GM12865 (cell line): Measurements from ENCODE around the gene RASAL2.

Experiments used
- DNase-seq: peaks from one replicate; pipeline ENCODE4 v3.0.0; 2010; ENCODE audit warnings: low read depth
- H3K4me3 ChIP-seq: 2 replicates; pipeline ENCODE4 v1.5.1; 2011; ENCODE audit warnings: mild to moderate bottlenecking, low read depth, low read length, control low read depth
- TF ChIP-seq, protein P1 (sequence below): IDR thresholded peaks from 2 replicates; pipeline ENCODE4 v1.5.1; 2011; ENCODE audit warnings: low read length, control low read depth, low read depth, inconsistent platforms; ENCODE audit not compliant: insufficient read depth; ENCODE audit errors: missing control alignments

Gene RASAL2

DNA sequence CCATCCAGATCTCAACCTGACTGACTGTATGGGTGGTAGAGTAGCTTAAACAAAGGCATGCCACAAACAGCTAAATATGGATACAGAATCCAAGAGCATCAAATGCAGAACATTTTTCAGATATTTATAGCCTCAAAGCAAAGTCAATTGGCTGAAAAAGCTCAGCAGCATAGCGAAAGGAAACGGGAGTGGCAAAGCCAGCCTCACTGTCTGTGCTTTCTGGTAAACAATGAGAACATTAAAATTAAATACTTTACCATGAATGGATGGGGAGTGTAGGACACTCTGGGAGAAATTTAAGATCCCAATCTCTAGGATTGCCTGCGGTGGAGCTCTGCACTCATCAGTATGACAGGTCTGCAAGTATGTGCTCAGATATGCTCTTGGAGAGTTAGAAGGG, 4.4 kb downstream of the RASAL2 start:
- no peak for DNase-seq
- TF ChIP-seq, protein P1, sequence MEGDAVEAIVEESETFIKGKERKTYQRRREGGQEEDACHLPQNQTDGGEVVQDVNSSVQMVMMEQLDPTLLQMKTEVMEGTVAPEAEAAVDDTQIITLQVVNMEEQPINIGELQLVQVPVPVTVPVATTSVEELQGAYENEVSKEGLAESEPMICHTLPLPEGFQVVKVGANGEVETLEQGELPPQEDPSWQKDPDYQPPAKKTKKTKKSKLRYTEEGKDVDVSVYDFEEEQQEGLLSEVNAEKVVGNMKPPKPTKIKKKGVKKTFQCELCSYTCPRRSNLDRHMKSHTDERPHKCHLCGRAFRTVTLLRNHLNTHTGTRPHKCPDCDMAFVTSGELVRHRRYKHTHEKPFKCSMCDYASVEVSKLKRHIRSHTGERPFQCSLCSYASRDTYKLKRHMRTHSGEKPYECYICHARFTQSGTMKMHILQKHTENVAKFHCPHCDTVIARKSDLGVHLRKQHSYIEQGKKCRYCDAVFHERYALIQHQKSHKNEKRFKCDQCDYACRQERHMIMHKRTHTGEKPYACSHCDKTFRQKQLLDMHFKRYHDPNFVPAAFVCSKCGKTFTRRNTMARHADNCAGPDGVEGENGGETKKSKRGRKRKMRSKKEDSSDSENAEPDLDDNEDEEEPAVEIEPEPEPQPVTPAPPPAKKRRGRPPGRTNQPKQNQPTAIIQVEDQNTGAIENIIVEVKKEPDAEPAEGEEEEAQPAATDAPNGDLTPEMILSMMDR: no peak
- H3K4me3 ChIP-seq: no peak overlapping the region

DNA sequence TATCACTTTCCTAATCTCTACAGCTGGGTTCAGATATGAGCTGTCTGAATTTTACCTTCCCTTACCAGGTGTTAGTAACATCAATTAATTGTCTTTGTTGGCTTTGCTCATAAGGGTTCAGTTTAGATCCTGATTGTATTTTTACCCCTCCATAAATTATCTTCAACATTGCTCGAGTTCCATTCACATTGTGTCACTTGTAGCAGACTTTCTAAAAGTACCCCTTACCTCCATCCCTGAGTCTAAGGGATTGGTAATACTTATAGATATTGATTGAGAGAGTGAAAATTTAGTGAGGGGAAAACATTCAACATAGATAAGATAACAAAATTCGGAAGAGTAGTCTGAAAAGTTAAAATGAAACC, 7.3 kb downstream of the RASAL2 start:
- TF ChIP-seq, protein P1: no peak
- H3K4me3 ChIP-seq: no peak overlapping the region
- no peak for DNase-seq

DNA sequence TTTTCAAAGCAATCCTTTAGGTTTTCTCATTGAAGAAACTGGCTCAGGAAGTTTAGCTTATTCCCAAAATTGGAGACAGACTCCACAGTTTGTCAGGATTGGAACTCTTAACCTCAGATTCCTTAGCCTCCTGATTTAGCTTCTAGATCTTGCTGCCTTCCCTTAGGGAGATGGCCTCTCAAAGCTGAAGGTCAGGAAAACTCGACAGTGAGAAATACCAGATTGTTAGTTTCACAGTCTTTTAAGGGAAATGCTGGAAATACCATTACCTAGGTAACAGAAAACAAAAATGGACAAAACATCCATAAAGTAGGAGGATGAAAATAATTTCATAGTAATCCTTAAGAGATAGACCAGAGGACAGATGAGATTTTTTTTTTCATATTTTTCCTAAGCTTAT, 7.8 kb downstream of the RASAL2 start:
- DNase-seq: no peak
- TF ChIP-seq, protein P1: no peak
- H3K4me3 ChIP-seq: no peak overlapping the region

DNA sequence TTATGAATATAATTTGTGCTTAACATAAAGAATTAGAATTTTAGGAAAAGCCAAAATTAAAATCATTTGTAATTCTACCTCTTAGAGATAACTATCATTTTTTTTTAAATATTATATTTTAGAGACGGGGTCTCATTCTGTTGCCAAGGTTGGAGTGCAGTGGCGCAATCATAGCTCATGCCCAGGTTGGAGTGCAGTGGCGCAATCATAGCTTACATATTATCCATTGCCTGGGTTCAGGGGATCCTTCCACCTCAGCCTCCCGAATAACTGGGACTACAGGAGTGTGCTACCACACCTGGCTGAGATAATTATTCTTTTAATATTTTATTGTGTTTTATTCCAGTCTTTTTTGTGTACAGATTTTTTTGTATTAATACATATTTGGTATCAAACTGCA, 8.3 kb downstream of the RASAL2 start:
- TF ChIP-seq, protein P1: no peak
- no peak for DNase-seq
- H3K4me3 ChIP-seq: no peak overlapping the region

DNA sequence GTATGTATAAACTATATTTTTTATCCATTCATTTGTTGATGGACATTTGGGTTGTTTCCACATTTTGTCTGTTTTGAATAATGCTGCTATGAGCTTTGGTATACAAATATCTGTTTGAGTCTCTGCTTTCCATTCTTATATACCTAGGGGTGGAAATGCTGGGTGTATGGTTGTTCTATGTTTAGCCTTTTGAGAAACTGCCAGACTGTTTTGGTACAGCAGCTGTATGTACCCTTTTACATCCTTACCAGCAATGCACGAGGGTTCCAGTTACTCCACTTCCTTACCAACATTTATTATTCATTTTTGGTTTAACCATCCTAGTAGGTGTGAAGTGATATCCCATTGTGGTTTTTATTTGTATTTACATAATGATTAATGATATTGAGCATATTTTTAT, 13.9 kb downstream of the RASAL2 start:
- no peak for DNase-seq
- H3K4me3 ChIP-seq: no peak overlapping the region
- TF ChIP-seq, protein P1: no peak

- no peak for DNase-seq
- TF ChIP-seq, protein P1: no peak
- no peak overlapping the region for H3K4me3 ChIP-seq
Observed at GRCh38 chr1:178109348-178110143, 15.6 kb downstream of the RASAL2 start.

GRCh38 chr1:178115260-178115659, 21.4 kb downstream of the RASAL2 start:
- TF ChIP-seq, protein P1: no peak
- no peak for DNase-seq
- no peak overlapping the region for H3K4me3 ChIP-seq
